HL-60 (cell line): Measurements from ENCODE around the gene CD3G.

ENCODE experiments used
- DNase-seq, 2 experiments: peaks; one replicate each; pipeline ENCODE4 v3.0.0-alpha.2; 2010 to 2020; ENCODE audit warnings: low read depth in 1 of 2, low spot score in 1 of 2
- H3K27ac ChIP-seq: fragments of 250-450 bp; sonication (Bioruptor Pico); replicated peaks from 2 replicates; pipeline ENCODE4 v1.5.1; 2020; ENCODE audit warnings: mild to moderate bottlenecking, moderate library complexity
- H3K27me3 ChIP-seq: fragments of 250-450 bp; sonication (Bioruptor Pico); 2 replicates; pipeline ENCODE4 v1.5.1; 2021; ENCODE audit warnings: mild to moderate bottlenecking, moderate library complexity; ENCODE audit not compliant: insufficient read depth, poor library complexity, severe bottlenecking
- H3K4me3 ChIP-seq: replicated peaks from 2 replicates; pipeline ENCODE4 v1.5.1; 2011; ENCODE audit warnings: mild to moderate bottlenecking, control low read depth, low read length; ENCODE audit not compliant: insufficient read depth
- CTCF ChIP-seq: IDR thresholded peaks from one replicate; pipeline ENCODE4 v1.5.1; 2011; ENCODE audit warnings: low read length, control low read depth, inconsistent platforms; ENCODE audit not compliant: insufficient read depth
- GABPA ChIP-seq: IDR thresholded peaks from 2 replicates; pipeline ENCODE4 v1.6.1; 2012; ENCODE audit warnings: low read depth
- POLR2AphosphoS5 ChIP-seq: IDR thresholded peaks from 2 replicates; pipeline ENCODE4 v1.6.1; 2012; ENCODE audit warnings: low read depth
- REST ChIP-seq: IDR thresholded peaks from 2 replicates; pipeline ENCODE4 v1.6.1; 2012; ENCODE audit warnings: low read depth; ENCODE audit not compliant: insufficient replicate concordance
- SPI1 ChIP-seq: IDR thresholded peaks from 2 replicates; pipeline ENCODE4 v1.6.1; 2012; ENCODE audit warnings: low read depth, mild to moderate bottlenecking, borderline replicate concordance

CD3G gene

DNA sequence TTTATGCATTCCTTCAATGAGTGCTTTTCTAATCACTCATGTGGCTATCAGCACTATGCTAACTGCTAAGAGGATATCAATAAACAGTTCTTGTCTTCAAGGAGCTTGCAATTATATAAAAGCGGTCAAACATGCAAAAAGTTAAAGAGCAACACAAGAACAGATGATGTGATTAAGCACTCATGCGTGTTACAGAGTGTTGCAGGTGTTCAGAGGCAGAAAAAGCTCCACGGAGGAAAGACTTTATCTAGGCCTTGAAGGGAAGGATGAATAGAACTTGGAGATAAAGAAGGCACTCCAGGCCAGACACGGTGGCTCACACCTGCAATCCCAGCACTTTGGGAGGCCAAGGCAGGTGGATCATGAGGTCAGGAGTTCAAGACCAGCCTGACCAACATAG is 26.0 kb upstream of the CD3G start:
- DNase-seq: no peak
- no peaks in the 10 kb centered on the region for H3K27me3 ChIP-seq
- H3K4me3 ChIP-seq: no peak overlapping the region
- 0 out of 2 replicates have a peak overlapping the region, but pooled peaks have one; percentile 7 for H3K27ac ChIP-seq
- TF ChIP-seq GABPA (no peak), POLR2AphosphoS5 (no peak), REST (no peak), CTCF (no peak), SPI1 (no peak)

- no peak for DNase-seq
- Histone ChIP-seq H3K27me3 (no peaks in the 10 kb centered on the region), H3K4me3 (no peak overlapping the region), H3K27ac (peak overlapping the region; percentile 22; the same call in 1 of the 2 replicates)
- TF ChIP-seq POLR2AphosphoS5: no peak
- no peak for TF ChIP-seq REST
- TF ChIP-seq SPI1: no peak
- TF ChIP-seq GABPA: no peak
- TF ChIP-seq CTCF: no peak
Measured at GRCh38 chr11:118318581-118319336, 25.4 kb upstream of the CD3G start.

DNA sequence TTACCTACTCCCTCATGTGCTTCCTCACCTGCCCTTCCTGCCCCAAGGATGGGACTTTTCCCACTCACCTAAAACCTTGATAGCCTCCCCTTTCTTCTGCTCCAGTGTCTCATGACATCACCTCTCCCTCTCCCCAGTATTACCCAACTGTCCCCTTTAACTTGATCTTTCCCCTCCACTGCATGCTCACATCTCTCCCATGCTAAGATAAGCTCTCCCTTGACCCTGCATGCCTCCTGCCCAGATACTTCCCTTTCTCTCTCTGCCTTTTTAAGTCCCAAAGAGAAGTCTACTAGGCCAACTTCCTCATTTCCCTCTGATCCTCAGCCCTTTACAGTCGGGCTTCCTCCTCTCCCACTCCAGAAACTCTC is 24.8 kb upstream of the CD3G start:
- Histone ChIP-seq H3K4me3 (no peak overlapping the region), H3K27ac (peak overlapping the region; percentile 22; the same call in 1 of the 2 replicates), H3K27me3 (no peaks in the 10 kb centered on the region)
- DNase-seq: peak; percentile 77 to 79
- TF ChIP-seq CTCF (no peak), SPI1 (peak; percentile 88)

DNA sequence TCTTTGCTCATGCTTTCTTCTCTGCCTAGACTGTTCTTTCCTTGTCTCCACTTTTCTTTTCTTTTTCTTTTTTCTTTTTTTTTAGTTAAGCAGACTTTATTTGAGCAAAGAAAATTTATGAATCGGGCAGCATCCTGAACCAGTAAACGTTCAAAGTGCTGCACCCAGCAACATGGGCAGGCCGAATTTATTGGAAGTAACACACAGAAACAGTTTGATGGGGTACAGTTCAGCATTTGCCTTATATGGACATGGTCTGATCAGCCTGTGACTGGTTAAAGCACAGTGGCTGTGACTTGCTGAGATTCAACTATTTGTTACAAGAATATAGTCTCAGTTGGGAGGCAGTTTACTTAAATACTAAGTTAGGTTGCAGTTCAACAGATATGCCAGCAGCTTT is 23.6 kb upstream of the CD3G start:
- Histone ChIP-seq H3K27me3 (no peaks in the 10 kb centered on the region), H3K4me3 (no peak overlapping the region), H3K27ac (no peak overlapping the region)
- DNase-seq: no peak
- TF ChIP-seq POLR2AphosphoS5 (no peak), REST (no peak), SPI1 (no peak)
